ENCODE results near the gene CSF3R.

The CSF3R gene

GRCh38 chr1:36471830-36472641 lies 10.7 kb downstream of the CSF3R start:
- H3K27me3 Mint-ChIP-seq, result no peaks in the 10 kb centered on the region
- ATAC-seq (replicated peaks; ENCODE audit: extremely low read depth, poor library complexity, severe bottlenecking) (no peak), DNase-seq (ENCODE audit: low spot score in 2 of 2) (no peak)
- no peaks in the 10 kb centered on the region for H3K4me1 Mint-ChIP-seq
- no peaks in the 10 kb centered on the region for H3K9me3 Mint-ChIP-seq
- H3K36me3 Mint-ChIP-seq (ENCODE audit: insufficient read depth), result peaks cover 4% of the 10 kb centered on the region
- no peak overlapping the region for H3K4me3 Mint-ChIP-seq
- H3K27ac Mint-ChIP-seq (ENCODE audit: low read depth), result no peak overlapping the region

GRCh38 chr1:36469163-36469562 lies 13.6 kb downstream of the CSF3R start:
- peaks cover 4% of the 10 kb centered on the region for H3K36me3 Mint-ChIP-seq (ENCODE audit: insufficient read depth)
- H3K4me1 Mint-ChIP-seq, result peaks cover under 1% of the 10 kb centered on the region
- no peaks in the 10 kb centered on the region for H3K9me3 Mint-ChIP-seq
- H3K4me3 Mint-ChIP-seq, result no peak overlapping the region
- ATAC-seq (replicated peaks; ENCODE audit: extremely low read depth, poor library complexity, severe bottlenecking) (no peak), DNase-seq (ENCODE audit: low spot score in 2 of 2) (no peak)
- H3K27ac Mint-ChIP-seq (ENCODE audit: low read depth), result no peak overlapping the region
- no peaks in the 10 kb centered on the region for H3K27me3 Mint-ChIP-seq

GRCh38 chr1:36467700-36468455 lies 14.8 kb downstream of the CSF3R start:
- H3K36me3 Mint-ChIP-seq (ENCODE audit: insufficient read depth), result peaks cover 3% of the 10 kb centered on the region
- ATAC-seq (replicated peaks; ENCODE audit: extremely low read depth, poor library complexity, severe bottlenecking), result no peak
- no peak overlapping the region for H3K27ac Mint-ChIP-seq (ENCODE audit: low read depth)
- no peaks in the 10 kb centered on the region for H3K9me3 Mint-ChIP-seq
- H3K27me3 Mint-ChIP-seq, result no peaks in the 10 kb centered on the region
- no peak for DNase-seq (ENCODE audit: low spot score in 2 of 2)
- H3K4me3 Mint-ChIP-seq, result no peak overlapping the region
- peaks cover 11% of the 10 kb centered on the region for H3K4me1 Mint-ChIP-seq

- Mint-ChIP-seq H3K4me1 (peaks cover 15% of the 10 kb centered on the region), H3K27me3 (no peaks in the 10 kb centered on the region), H3K27ac (ENCODE audit: low read depth) (no peak overlapping the region), H3K4me3 (no peak overlapping the region), H3K36me3 (ENCODE audit: insufficient read depth) (peaks cover 3% of the 10 kb centered on the region), H3K9me3 (no peaks in the 10 kb centered on the region)
- no peak for ATAC-seq (replicated peaks; ENCODE audit: extremely low read depth, poor library complexity, severe bottlenecking)
- DNase-seq (ENCODE audit: low spot score in 2 of 2), result no peak
Observed at GRCh38 chr1:36467027-36467410, 15.7 kb downstream of the CSF3R start.

GRCh38 chr1:36466370-36467026 lies 16.2 kb downstream of the CSF3R start:
- Mint-ChIP-seq H3K4me3 (no peak overlapping the region), H3K27me3 (no peaks in the 10 kb centered on the region), H3K4me1 (peaks cover 17% of the 10 kb centered on the region), H3K36me3 (ENCODE audit: insufficient read depth) (peaks cover 3% of the 10 kb centered on the region), H3K9me3 (no peaks in the 10 kb centered on the region), H3K27ac (ENCODE audit: low read depth) (no peak overlapping the region)
- ATAC-seq (replicated peaks; ENCODE audit: extremely low read depth, poor library complexity, severe bottlenecking) (no peak), DNase-seq (ENCODE audit: low spot score in 2 of 2) (no peak)

- Mint-ChIP-seq H3K4me1 (peaks cover 21% of the 10 kb centered on the region), H3K9me3 (no peaks in the 10 kb centered on the region), H3K27ac (ENCODE audit: low read depth) (no peak overlapping the region), H3K27me3 (no peaks in the 10 kb centered on the region), H3K4me3 (no peak overlapping the region), H3K36me3 (ENCODE audit: insufficient read depth) (peaks cover 3% of the 10 kb centered on the region)
- ATAC-seq (replicated peaks; ENCODE audit: extremely low read depth, poor library complexity, severe bottlenecking) (no peak), DNase-seq (ENCODE audit: low spot score in 2 of 2) (no peak)
Observed at GRCh38 chr1:36465731-36466369, 16.9 kb downstream of the CSF3R start.

- Mint-ChIP-seq H3K27ac (ENCODE audit: low read depth) (peak overlapping the region; percentile 96), H3K9me3 (no peaks in the 10 kb centered on the region), H3K4me3 (peak overlapping the region; percentile 98), H3K4me1 (peaks cover 23% of the 10 kb centered on the region), H3K36me3 (ENCODE audit: insufficient read depth) (peaks cover 7% of the 10 kb centered on the region), H3K27me3 (no peaks in the 10 kb centered on the region)
- ATAC-seq (replicated peaks; ENCODE audit: extremely low read depth, poor library complexity, severe bottlenecking), result peak; percentile 55
- no peak for DNase-seq (ENCODE audit: low spot score in 2 of 2)
Observed at GRCh38 chr1:36464605-36465393, 17.9 kb downstream of the CSF3R start.

GRCh38 chr1:36463803-36464604 lies 18.7 kb downstream of the CSF3R start, which contains the start of gene MRPS15:
MRPS15 (minus strand) TSS chr1:36464384; CDS start chr1:36464275, 109 bp downstream.
- Mint-ChIP-seq H3K4me1 (peaks cover 29% of the 10 kb centered on the region), H3K27ac (ENCODE audit: low read depth) (peak within 1 kb of the TSS; percentile 96), H3K9me3 (no peaks in the 10 kb centered on the region), H3K27me3 (no peaks in the 10 kb centered on the region), H3K36me3 (ENCODE audit: insufficient read depth) (peaks cover 12% of the 10 kb centered on the region), H3K4me3 (peak within 1 kb of the TSS; percentile 98)
- ATAC-seq (replicated peaks; ENCODE audit: extremely low read depth, poor library complexity, severe bottlenecking), result peak; percentile 98
- peak; percentile 92 to 93 for DNase-seq (ENCODE audit: low spot score in 2 of 2)

GRCh38 chr1:36463463-36463802 lies 19.3 kb downstream of the CSF3R start:
- ATAC-seq (replicated peaks; ENCODE audit: extremely low read depth, poor library complexity, severe bottlenecking) (no peak), DNase-seq (ENCODE audit: low spot score in 2 of 2) (no peak)
- Mint-ChIP-seq H3K4me3 (peak overlapping the region; percentile 98), H3K9me3 (no peaks in the 10 kb centered on the region), H3K36me3 (ENCODE audit: insufficient read depth) (peaks cover 13% of the 10 kb centered on the region), H3K27me3 (no peaks in the 10 kb centered on the region), H3K4me1 (peaks cover 33% of the 10 kb centered on the region), H3K27ac (ENCODE audit: low read depth) (peak overlapping the region; percentile 96)

GRCh38 chr1:36458910-36459309 lies 23.8 kb downstream of the CSF3R start:
- ATAC-seq (replicated peaks; ENCODE audit: extremely low read depth, poor library complexity, severe bottlenecking), result no peak
- no peak for DNase-seq (ENCODE audit: low spot score in 2 of 2)
- H3K4me1 Mint-ChIP-seq, result peaks cover 34% of the 10 kb centered on the region
- peaks cover 19% of the 10 kb centered on the region for H3K36me3 Mint-ChIP-seq (ENCODE audit: insufficient read depth)
- H3K27ac Mint-ChIP-seq (ENCODE audit: low read depth), result no peak overlapping the region
- no peaks in the 10 kb centered on the region for H3K9me3 Mint-ChIP-seq
- no peak overlapping the region for H3K4me3 Mint-ChIP-seq
- no peaks in the 10 kb centered on the region for H3K27me3 Mint-ChIP-seq

GRCh38 chr1:36457691-36458090 lies 25.0 kb downstream of the CSF3R start:
- Mint-ChIP-seq H3K36me3 (ENCODE audit: insufficient read depth) (peaks cover 19% of the 10 kb centered on the region), H3K27me3 (no peaks in the 10 kb centered on the region), H3K4me3 (no peak overlapping the region), H3K27ac (ENCODE audit: low read depth) (peak overlapping the region; percentile 57), H3K4me1 (peaks cover 27% of the 10 kb centered on the region), H3K9me3 (no peaks in the 10 kb centered on the region)
- ATAC-seq (replicated peaks; ENCODE audit: extremely low read depth, poor library complexity, severe bottlenecking) (no peak), DNase-seq (ENCODE audit: low spot score in 2 of 2) (no peak)
